ENCODE measurements around the gene AGAP2. TPM values are rescaled to one million over a fixed set of nuclear protein-coding genes. Genes with fewer than 3 reads are reported as not detected.
A peak's percentile ranks its signal among the peaks of the same experiment; 100 is the strongest.

AGAP2 gene
- total RNA-seq, 2 donors from 2014 or later, result 0.33 to 1.0 TPM

- TF ChIP-seq POLR2A (IDR thresholded peaks at IDR 0.05), result peak in 1 of 3 donors; percentile 23
- peak in 2 of 7 experiments; percentile 2 to 7 for TF ChIP-seq CTCF (IDR thresholded peaks at IDR 0.05)
- Histone ChIP-seq H3K4me3 (peak within 1 kb of the TSS; percentile 32 to 69), H3K27ac (peak within 1 kb of the TSS; percentile 78 to 95 (median 90)), H3K27me3 (no peaks in the 10 kb centered on the region), H3K9me3 (no peaks in the 10 kb centered on the region), H3K4me1 (peaks cover 38% of the 10 kb centered on the region), H3K36me3 (replicated peaks in 1 of 2; ENCODE audit: insufficient read depth in 1 of 2, low read depth in 2 of 2) (peaks cover 0 to 6% of the 10 kb centered on the region in 2 donors)
- DNase-seq (peak; percentile 71 to 81 (median 77)), ATAC-seq (peak; percentile 68)
- intact Hi-C loops (cut with DNase I), result no loop called here
- 1 to 4% methylated on average over 31 to 67 of the region's 67 CpGs for WGBS, 2 donors
These were observed 34.1 kb upstream of the AGAP2 start, which contains the start of gene EEF1AKMT3 for GRCh38 chr12:57772429-57773322. TSS of gene EEF1AKMT3 (plus strand) at chr12:57772614. CDS start at chr12:57772725, 111 bp downstream.

- 0% methylated on average over 22 to 28 of the region's 28 CpGs for WGBS, 2 donors
- peaks cover 0 to 6% of the 10 kb centered on the region in 2 donors for H3K36me3 ChIP-seq (replicated peaks in 1 of 2; ENCODE audit: insufficient read depth in 1 of 2, low read depth in 2 of 2)
- intact Hi-C loops (cut with DNase I), result no loop called here
- DNase-seq (peak; percentile 94 to 97 (median 96)), ATAC-seq (peak; percentile 95)
- H3K9me3 ChIP-seq, result no peaks in the 10 kb centered on the region
- peaks cover 40% of the 10 kb centered on the region for H3K4me1 ChIP-seq
- no peaks in the 10 kb centered on the region for H3K27me3 ChIP-seq
- peak within 1 kb of the TSS; percentile 32 to 69 for H3K4me3 ChIP-seq
- TF ChIP-seq CTCF (IDR thresholded peaks at IDR 0.05) (peak in 2 of 7 experiments; percentile 6 to 17), POLR2A (IDR thresholded peaks at IDR 0.05) (peak; percentile 42 to 89 (median 82))
- peak within 1 kb of the TSS; percentile 78 to 95 (median 90) for H3K27ac ChIP-seq
These were observed 33.4 kb upstream of the AGAP2 start, which contains the start of gene METTL1 for GRCh38 chr12:57771873-57772428. TSS of gene METTL1 (minus strand) at chr12:57772105. CDS start at chr12:57772083, 22 bp downstream.

- intact Hi-C loops (cut with DNase I), result no loop called here
- ATAC-seq, result peak; percentile 76
- WGBS, 2 donors, result 1% methylated on average over 16 of the region's 16 CpGs
- Histone ChIP-seq H3K9me3 (no peaks in the 10 kb centered on the region), H3K27ac (peak overlapping the region; percentile 78 to 95 (median 90)), H3K4me3 (peak overlapping the region; percentile 32 to 69), H3K4me1 (peaks cover 46% of the 10 kb centered on the region), H3K27me3 (no peaks in the 10 kb centered on the region), H3K36me3 (replicated peaks in 1 of 2; ENCODE audit: insufficient read depth in 1 of 2, low read depth in 2 of 2) (peaks cover 0 to 6% of the 10 kb centered on the region in 2 donors)
- TF ChIP-seq POLR2A (IDR thresholded peaks at IDR 0.05) (no peak), CTCF (IDR thresholded peaks at IDR 0.05) (no peak)
- peak; percentile 85 to 93 (median 90) for DNase-seq
These were observed 32.8 kb upstream of the AGAP2 start for GRCh38 chr12:57771236-57771872.

- WGBS, 2 donors, result 75 to 78% methylated on average over 3 to 4 of the region's 4 CpGs
- Histone ChIP-seq H3K9me3 (no peaks in the 10 kb centered on the region), H3K27me3 (no peaks in the 10 kb centered on the region), H3K4me3 (no peak overlapping the region), H3K36me3 (replicated peaks in 1 of 2; ENCODE audit: insufficient read depth in 1 of 2, low read depth in 2 of 2) (peaks cover 0 to 6% of the 10 kb centered on the region in 2 donors), H3K4me1 (peaks cover 46% of the 10 kb centered on the region), H3K27ac (no peak overlapping the region)
- no peak for TF ChIP-seq CTCF (IDR thresholded peaks at IDR 0.05)
- no peak for TF ChIP-seq POLR2A (IDR thresholded peaks at IDR 0.05)
- ATAC-seq (no peak), DNase-seq (no peak)
- intact Hi-C loops (cut with DNase I), result no loop called here
These were observed 32.2 kb upstream of the AGAP2 start for GRCh38 chr12:57770734-57771133.
